B cell (primary cell): ENCODE data around the gene BMP10. TPM values are rescaled to one million over a fixed set of nuclear protein-coding genes. Genes with fewer than 3 reads are reported as not detected.

Experiments
- ATAC-seq: fragments of 200-7000 bp; cut with Tn5 transposase; one replicate; pipeline ENCODE4 v1.10.0; 2021; ENCODE audit warnings: low read depth, mild to moderate bottlenecking, moderate number of reproducible peaks, moderate library complexity
- CTCF ChIA-PET: fragments of 350-600 bp; sonication (Branson Sonifier 250); formaldehyde crosslinking; loops from one replicate; lab custom pipeline; 2021; ENCODE audit warnings: antibody characterized with exemption, inconsistent platforms; lab: Charles Lee
- POLR2A ChIA-PET: fragments of 350-600 bp; sonication (Branson Sonifier 250); formaldehyde crosslinking; loops from one replicate; lab custom pipeline; 2021; ENCODE audit warnings: antibody characterized with exemption; lab: Charles Lee
- DNase-seq: peaks from one replicate; pipeline ENCODE4 v3.0.0; 2013
- H2AFZ ChIP-seq: 2 replicates; pipeline ENCODE4 v1.6.1; 2012; ENCODE audit warnings: mild to moderate bottlenecking, low read depth, low read length; ENCODE audit not compliant: insufficient read depth, poor library complexity, severe bottlenecking
- H3K27ac ChIP-seq, 2 donors: 1 replicate in 1 of 2; 2 replicates in 1 of 2; pipeline ENCODE4 v1.5.1; 2012 to 2013; ENCODE audit warnings: low read length in 2 of 2, mild to moderate bottlenecking in 2 of 2, moderate library complexity in 1 of 2
- H3K27me3 ChIP-seq, 4 experiments: fragments of 200-600 bp in 1 of 4; sonication (generic) in 1 of 4; replicated peaks in 1 of 4; 1 replicate in 2 of 4; 2 replicates in 2 of 4; pipeline versions ENCODE4 v1.6.1 to v1.7.0; 2013 to 2016; ENCODE audit warnings: low read length in 3 of 4, mild to moderate bottlenecking in 2 of 4, mixed read lengths in 1 of 4, moderate library complexity in 1 of 4; ENCODE audit not compliant: insufficient read depth in 4 of 4, control insufficient read depth in 3 of 4; ENCODE audit errors: control extremely low read depth in 1 of 4
- H3K36me3 ChIP-seq, 2 experiments: replicated peaks in 1 of 2; 1 replicate in 1 of 2; 2 replicates in 1 of 2; pipeline versions ENCODE4 v1.6.1 to v1.7.1; 2013; ENCODE audit warnings: low read length in 1 of 2; ENCODE audit not compliant: insufficient read depth in 2 of 2, control insufficient read depth in 1 of 2; ENCODE audit errors: control extremely low read depth in 1 of 2, extremely low read depth in 1 of 2
- H3K4me1 ChIP-seq, 2 donors: fragments of 200-600 bp in 1 of 2; sonication (generic) in 1 of 2; 1 replicate in 1 of 2; 2 replicates in 1 of 2; pipeline versions ENCODE4 v1.5.1 to v1.6.1; 2013 to 2017; ENCODE audit warnings: low read length in 2 of 2; ENCODE audit not compliant: control insufficient read depth in 2 of 2, insufficient read depth in 2 of 2
- H3K4me2 ChIP-seq: replicated peaks from 2 replicates; pipeline ENCODE3; 2012; ENCODE audit warnings: mild to moderate bottlenecking, low read depth, low read length; ENCODE audit not compliant: poor library complexity, severe bottlenecking
- H3K4me3 ChIP-seq, 5 experiments: fragments of 200-600 bp in 1 of 5; sonication (generic) in 1 of 5; 1 replicate in 3 of 5; 2 replicates in 2 of 5; pipeline versions ENCODE4 v1.5.1 to v1.7.0; 2011 to 2016; ENCODE audit warnings: low read length in 4 of 5, mild to moderate bottlenecking in 4 of 5, low read depth in 2 of 5, control low read depth in 1 of 5, moderate library complexity in 1 of 5; ENCODE audit not compliant: insufficient read depth in 1 of 5; ENCODE audit errors: control extremely low read depth in 1 of 5, extremely low read depth in 1 of 5
- H3K79me2 ChIP-seq: fragments of 200-600 bp; sonication (generic); one replicate; pipeline ENCODE4 v1.6.0; 2016; ENCODE audit warnings: low read length; ENCODE audit not compliant: control insufficient read depth, insufficient read depth
- H3K9ac ChIP-seq: fragments of 200-600 bp; sonication (generic); 2 replicates; pipeline ENCODE4 v1.6.1; 2017; ENCODE audit warnings: mild to moderate bottlenecking, low read length, moderate library complexity
- H3K9me3 ChIP-seq, 3 donors: one replicate each; pipeline versions ENCODE4 v1.6.1 to v1.7.1; 2013; ENCODE audit warnings: low read length in 2 of 3; ENCODE audit not compliant: control insufficient read depth in 2 of 3, insufficient read depth in 1 of 3; ENCODE audit errors: control extremely low read depth in 1 of 3
- H4K20me1 ChIP-seq: 2 replicates; pipeline ENCODE4 v1.6.0; 2012; ENCODE audit warnings: mild to moderate bottlenecking, low read length; ENCODE audit not compliant: insufficient read depth, control insufficient read depth, poor library complexity, severe bottlenecking
- H3K27ac Mint-ChIP-seq: one replicate; pipeline ENCODE4 v1.8.0; 2021; ENCODE audit warnings: mixed read lengths
- H3K27me3 Mint-ChIP-seq: one replicate; pipeline ENCODE4 v1.8.0; 2021; ENCODE audit warnings: mixed read lengths
- H3K4me1 Mint-ChIP-seq: one replicate; pipeline ENCODE4 v1.8.0; 2021; ENCODE audit warnings: mixed read lengths
- H3K4me3 Mint-ChIP-seq: one replicate; pipeline ENCODE4 v1.8.0; 2021; ENCODE audit warnings: mixed read lengths
- H3K9me3 Mint-ChIP-seq: one replicate; pipeline ENCODE4 v1.8.0; 2022; ENCODE audit warnings: mixed read lengths; ENCODE audit not compliant: insufficient read depth
- CTCF ChIP-seq: fragments of 200-600 bp; IDR thresholded peaks from one replicate; pipeline ENCODE4 v1.8.0; 2022; ENCODE audit warnings: antibody characterized with exemption, mild to moderate bottlenecking
- EZH2 ChIP-seq: IDR thresholded peaks from 2 replicates; pipeline ENCODE4 v1.6.1; 2012; ENCODE audit warnings: borderline replicate concordance, low read depth, mild to moderate bottlenecking, moderate library complexity, low read length; ENCODE audit not compliant: insufficient read depth, poor library complexity, severe bottlenecking
- WGBS: methylation state at CpG from one replicate; pipeline ENCODE4 v1.1.5; 2013; ENCODE audit warnings: missing lambda C conversion rate; ENCODE audit not compliant: insufficient coverage; 5-methylcytosine and 5-hydroxymethylcytosine counted together
- intact Hi-C: fragments of 100-400 bp; cut with micrococcal nuclease; formaldehyde crosslinking; loops from one replicate; pipeline ENCODE4 v1.10.0; 2022
- polyA plus RNA-seq: library from polyadenylated mRNA; depleted of rRNA; stranded (reverse); fragments of >200 nt; gene quantifications from 2 replicates; pipeline ENCODE4 v1.2.3, GENCODE V29; 2012
- total RNA-seq, 2 donors: library from RNA; stranded (reverse); fragments of 120-200 nt in 1 of 2; gene quantifications; 1 replicate in 1 of 2; 2 replicates in 1 of 2; pipeline versions ENCODE4 v1.2.3 to v1.2.4, GENCODE V29; 2013 to 2022

Gene BMP10
- total and polyA plus RNA-seq, 2 donors (not counting 1 experiment from before 2014, with no cell fraction given) = not detected

GRCh38 chr2:68917034-68917718 is 46.0 kb upstream of the BMP10 start:
- Mint-ChIP-seq H3K4me1 (no peaks in the 10 kb centered on the region), H3K27ac (no peak overlapping the region), H3K4me3 (no peak overlapping the region), H3K27me3 (no peaks in the 10 kb centered on the region), H3K9me3 (no peaks in the 10 kb centered on the region)
- no peak for ATAC-seq
- no peak for DNase-seq
- H3K27ac ChIP-seq = no peak overlapping the region
- H3K4me2 ChIP-seq = no peak overlapping the region
- ChIA-PET CTCF (interaction anchor here (0.9 to 3.0 kb wide), 3 partner anchors 9 to 208 kb away, joined by 3 to 10 read pairs (median 4); no protein-coding TSS in a partner anchor), POLR2A (no interaction called here)
- WGBS = no CpG with 5 or more reads among the region's 3 CpGs
- no peaks in the 10 kb centered on the region for H3K9me3 ChIP-seq
- TF ChIP-seq CTCF (no peak), EZH2 (no peak)
- H3K27me3 ChIP-seq = no peaks in the 10 kb centered on the region
- no peak overlapping the region for H3K4me3 ChIP-seq
- H2AFZ ChIP-seq = no peak overlapping the region
- H4K20me1 ChIP-seq = no peaks in the 10 kb centered on the region
- no peaks in the 10 kb centered on the region for H3K36me3 ChIP-seq
- no peaks in the 10 kb centered on the region for H3K79me2 ChIP-seq
- H3K4me1 ChIP-seq = peaks cover 0 to 7% of the 10 kb centered on the region in 2 donors
- intact Hi-C loops = no loop called here
- H3K9ac ChIP-seq = no peak overlapping the region

- intact Hi-C loops = no loop called here
- POLR2A ChIA-PET = no interaction called here
- Mint-ChIP-seq H3K4me1 (no peaks in the 10 kb centered on the region), H3K27ac (no peak overlapping the region), H3K4me3 (no peak overlapping the region), H3K9me3 (no peaks in the 10 kb centered on the region), H3K27me3 (no peaks in the 10 kb centered on the region)
- Histone ChIP-seq H2AFZ (no peak overlapping the region), H3K4me1 (peaks cover 0 to 7% of the 10 kb centered on the region in 2 donors), H3K9ac (no peak overlapping the region), H3K9me3 (no peaks in the 10 kb centered on the region), H4K20me1 (no peaks in the 10 kb centered on the region), H3K79me2 (no peaks in the 10 kb centered on the region), H3K27me3 (no peaks in the 10 kb centered on the region), H3K4me2 (no peak overlapping the region), H3K36me3 (no peaks in the 10 kb centered on the region), H3K4me3 (no peak overlapping the region), H3K27ac (no peak overlapping the region)
- TF ChIP-seq EZH2 (no peak), CTCF (no peak)
- no peak for ATAC-seq
- CTCF ChIA-PET = interaction anchor here (3.0 kb wide), 1 partner anchor 207 kb away, joined by 10 read pairs; no protein-coding TSS in a partner anchor
- DNase-seq = no peak
- 100% methylated on average over 1 of the region's 1 CpG for WGBS
Measured at GRCh38 chr2:68916226-68916625, 45.0 kb upstream of the BMP10 start.
